Left kidney (tissue), 2 donors: ENCODE results near the gene PSMD4. TPM values are rescaled to one million over a fixed set of nuclear protein-coding genes. Genes with fewer than 3 reads are reported as not detected.
"Not testable (repeated sequence)": the region's sequence is repeated elsewhere in the genome, so short reads cannot be mapped to it uniquely, and the experiment has no call there.

ENCODE experiments used
- DNase-seq: peaks from one replicate; pipeline ENCODE4 v3.0.0-alpha.2; 2013
- polyA plus RNA-seq: library from polyadenylated mRNA; unstranded; fragments of 120-200 nt; gene quantifications from one replicate; pipeline ENCODE4 v1.2.1, GENCODE V29; 2013; ENCODE audit not compliant: insufficient read length

The PSMD4 gene
- polyA plus RNA-seq, 1 donor, result 181 TPM

GRCh38 chr1:151266315-151266714 lies 11.8 kb downstream of the PSMD4 start:
- DNase-seq, result no peak

- DNase-seq, result no peak
Observed at GRCh38 chr1:151266821-151267220, 12.3 kb downstream of the PSMD4 start.

- no peak for DNase-seq
Observed at GRCh38 chr1:151267760-151268159, 13.2 kb downstream of the PSMD4 start.

GRCh38 chr1:151273924-151274466 lies 19.5 kb downstream of the PSMD4 start:
- no peak for DNase-seq

GRCh38 chr1:151275341-151275740 lies 20.8 kb downstream of the PSMD4 start:
- not testable (repeated sequence) for DNase-seq

GRCh38 chr1:151277249-151277648 lies 22.7 kb downstream of the PSMD4 start:
- no peak for DNase-seq

GRCh38 chr1:151281225-151281968 lies 26.9 kb downstream of the PSMD4 start:
- peak; percentile 98 for DNase-seq

- DNase-seq, result peak; percentile 100
Observed at GRCh38 chr1:151281969-151282882, 27.7 kb downstream of the PSMD4 start, which contains the start of gene ZNF687. Gene ZNF687, plus strand, starts transcription at chr1:151282299. Its CDS starts 3,993 bp downstream, at chr1:151286292.

GRCh38 chr1:151282883-151283725 lies 28.6 kb downstream of the PSMD4 start:
- no peak for DNase-seq

GRCh38 chr1:151284013-151284577 lies 29.6 kb downstream of the PSMD4 start:
- no peak for DNase-seq

GRCh38 chr1:151286619-151287340 lies 32.2 kb downstream of the PSMD4 start:
- no peak for DNase-seq

- DNase-seq, result no peak
Observed at GRCh38 chr1:151287341-151287699, 32.8 kb downstream of the PSMD4 start.

- no peak for DNase-seq
Observed at GRCh38 chr1:151287767-151288500, 33.4 kb downstream of the PSMD4 start.

- no peak for DNase-seq
Observed at GRCh38 chr1:151288502-151288901, 34.0 kb downstream of the PSMD4 start.

- no peak for DNase-seq
Observed at GRCh38 chr1:151289080-151289935, 34.8 kb downstream of the PSMD4 start.

- no peak for DNase-seq
Observed at GRCh38 chr1:151289991-151290708, 35.6 kb downstream of the PSMD4 start.

- no peak for DNase-seq
Observed at GRCh38 chr1:151290709-151291303, 36.3 kb downstream of the PSMD4 start.
